HCT116 (cell line): Measurements from ENCODE around the gene TRAPPC13. TPM values are rescaled to one million over a fixed set of nuclear protein-coding genes. Genes with fewer than 3 reads are reported as not detected.

Source experiments
- ATAC-seq: fragments of 200-7000 bp; cut with Tn5 transposase; 2 replicates; pipeline ENCODE4 v1.9.1; 2020; ENCODE audit warnings: mild to moderate bottlenecking, moderate library complexity
- BruUV-seq: library from RNA; stranded (reverse); fragments of 400-500 nt; replicated peaks from 2 replicates; lab custom pipeline; 2021; lab: Mats Ljungman, UMichigan
- CTCF ChIA-PET: fragments of 300-600 bp; sonication (Branson Sonifier 250); formaldehyde crosslinking; loops from one replicate; lab custom pipeline; 2021; ENCODE audit warnings: antibody characterized with exemption; lab: Charles Lee
- POLR2A ChIA-PET: fragments of 300-600, 350-600 bp; sonication (Branson Sonifier 250); formaldehyde crosslinking; loops from one replicate; lab custom pipeline; 2021; ENCODE audit warnings: antibody characterized with exemption; lab: Charles Lee
- RAD21 ChIA-PET, 2 experiments: fragments of 300-600 bp; sonication (Branson Sonifier 250); formaldehyde crosslinking; loops; one replicate each; lab custom pipeline; 2023; ENCODE audit warnings: low total read pairs in 2 of 2; ENCODE audit not compliant: uncharacterized antibody in 2 of 2, unreplicated experiment in 2 of 2, low non-redundant PET in 1 of 2; lab: Charles Lee
- DNase-seq: peaks from one replicate; pipeline ENCODE4 v3.0.0-alpha.2; 2010; ENCODE audit warnings: low read depth, low spot score
- H2AFZ ChIP-seq: fragments of 200-600 bp; shearing (Covaris generic), sonication (generic); 2 replicates; pipeline ENCODE4 v1.6.1; 2017; ENCODE audit warnings: low read depth, mixed run types, mixed read lengths, antibody characterized with exemption, low read length; ENCODE audit not compliant: poor library complexity, severe bottlenecking
- H3K27ac ChIP-seq: 2 replicates; pipeline ENCODE4 v1.5.1; 2012; ENCODE audit warnings: low read depth, low read length
- H3K27me3 ChIP-seq: fragments of 200-600 bp; sonication (generic); 2 replicates; pipeline ENCODE4 v1.6.1; 2016; ENCODE audit warnings: mixed run types, low read length, mixed read lengths; ENCODE audit not compliant: insufficient read depth
- H3K36me3 ChIP-seq, 2 experiments: fragments of 200-500 bp in 1 of 2; fragments of 200-600 bp in 1 of 2; sonication (Bioruptor generic) in 1 of 2; sonication (generic) in 1 of 2; 2 replicates each; pipeline versions ENCODE4 v1.5.1 to v1.6.1; 2014 to 2016; ENCODE audit warnings: low read length in 2 of 2, inconsistent platforms in 1 of 2, mixed read lengths in 1 of 2, mixed run types in 1 of 2; ENCODE audit not compliant: insufficient read depth in 2 of 2, control insufficient read depth in 1 of 2
- H3K4me1 ChIP-seq, 2 experiments: fragments of 200-600 bp in 1 of 2; sonication (generic) in 1 of 2; 2 replicates each; pipeline versions ENCODE4 v1.5.1 to v1.6.1; 2012 to 2017; ENCODE audit warnings: low read length in 2 of 2, inconsistent platforms in 1 of 2, mild to moderate bottlenecking in 1 of 2, mixed read lengths in 1 of 2, mixed run types in 1 of 2, moderate library complexity in 1 of 2; ENCODE audit not compliant: insufficient read depth in 2 of 2, control insufficient read depth in 1 of 2
- H3K4me2 ChIP-seq: fragments of 200-600 bp; sonication (generic); 2 replicates; pipeline ENCODE4 v1.6.1; 2017; ENCODE audit warnings: mixed run types, low read length, mixed read lengths
- H3K4me3 ChIP-seq, 2 experiments: fragments of 200-600 bp in 1 of 2; sonication (generic) in 1 of 2; replicated peaks in 1 of 2; 2 replicates each; pipeline ENCODE4 v1.5.1; 2011 to 2016; ENCODE audit warnings: low read length in 2 of 2, control low read depth in 1 of 2, low read depth in 1 of 2, mild to moderate bottlenecking in 1 of 2, mixed read lengths in 1 of 2, mixed run types in 1 of 2
- H3K79me2 ChIP-seq: fragments of 200-600 bp; sonication (generic); 2 replicates; pipeline ENCODE4 v1.6.1; 2017; ENCODE audit warnings: mild to moderate bottlenecking, mixed run types, low read length, moderate library complexity, mixed read lengths; ENCODE audit not compliant: insufficient read depth
- H3K9ac ChIP-seq: fragments of 200-600 bp; sonication (generic); 2 replicates; pipeline ENCODE4 v1.6.1; 2016; ENCODE audit warnings: low read length, mixed read lengths
- H3K9me2 ChIP-seq: fragments of 200-600 bp; sonication (generic), shearing (Covaris generic); 2 replicates; pipeline ENCODE4 v1.6.1; 2017; ENCODE audit warnings: mixed run types, mild to moderate bottlenecking, moderate library complexity; ENCODE audit not compliant: insufficient read depth
- H3K9me3 ChIP-seq, 2 experiments: fragments of 200-500 bp in 1 of 2; fragments of 200-600 bp in 1 of 2; sonication (Bioruptor generic) in 1 of 2; sonication (generic) in 1 of 2; 2 replicates each; pipeline ENCODE4 v1.6.1; 2014 to 2017; ENCODE audit warnings: low read length in 2 of 2, mixed read lengths in 2 of 2, inconsistent platforms in 1 of 2, low read depth in 1 of 2, mild to moderate bottlenecking in 1 of 2, mixed run types in 1 of 2, moderate library complexity in 1 of 2; ENCODE audit not compliant: control insufficient read depth in 1 of 2, insufficient read depth in 1 of 2
- H4K20me1 ChIP-seq: fragments of 200-600 bp; sonication (generic), shearing (Covaris generic); 2 replicates; pipeline ENCODE4 v1.6.1; 2017; ENCODE audit warnings: mixed run types, mild to moderate bottlenecking, moderate library complexity; ENCODE audit not compliant: insufficient read depth
- EZH2 ChIP-seq: fragments of 200-600 bp; sonication (generic); IDR thresholded peaks from 2 replicates; pipeline ENCODE4 v1.6.1; 2017; ENCODE audit warnings: antibody characterized with exemption, mixed run types
- FOSL1 ChIP-seq: IDR thresholded peaks from 2 replicates; pipeline ENCODE4 v1.6.1; 2012; ENCODE audit warnings: low read depth
- POLR2A ChIP-seq: IDR thresholded peaks from 2 replicates; pipeline ENCODE4 v1.7.0; 2011; ENCODE audit warnings: borderline replicate concordance; ENCODE audit not compliant: insufficient read depth, insufficient read length; ENCODE audit errors: extremely low read depth
- SIN3A ChIP-seq: IDR thresholded peaks from 2 replicates; pipeline ENCODE4 v1.6.1; 2012; ENCODE audit warnings: low read depth
- SP1 ChIP-seq: IDR thresholded peaks from 2 replicates; pipeline ENCODE4 v1.6.1; 2012; ENCODE audit warnings: low read depth
- TCF7L2 ChIP-seq: IDR thresholded peaks from 2 replicates; pipeline ENCODE4 v1.7.0; 2011; ENCODE audit warnings: borderline replicate concordance, inconsistent platforms; ENCODE audit not compliant: insufficient read depth, insufficient read length; ENCODE audit errors: extremely low read depth
- YY1 ChIP-seq: IDR thresholded peaks from 2 replicates; pipeline ENCODE4 v1.6.1; 2011; ENCODE audit warnings: low read length, low read depth, moderate library complexity, mild to moderate bottlenecking; ENCODE audit not compliant: insufficient replicate concordance; ENCODE audit errors: extremely low read depth
- ZFX ChIP-seq: fragments of 450-650 bp; IDR thresholded peaks from 2 replicates; pipeline ENCODE4 v1.6.1; 2017
- ZNF274 ChIP-seq: fragments of 200-500 bp; sonication (Bioruptor generic); IDR thresholded peaks from 2 replicates; pipeline ENCODE4 v1.6.1; 2014; ENCODE audit warnings: mild to moderate bottlenecking, low read depth, low read length, inconsistent platforms
- intact Hi-C: fragments of 100-400 bp; cut with micrococcal nuclease; formaldehyde crosslinking; loops from 2 replicates; pipeline ENCODE4 v1.10.0; 2022
- total RNA-seq: library from RNA; stranded (reverse); gene quantifications from one replicate; pipeline ENCODE4 v1.2.1, GENCODE V29; 2021; ENCODE audit not compliant: unreplicated experiment
- TF ChIP-seq, protein P1 (sequence below), 3 experiments: fragments of 200-600 bp in 1 of 3; sonication (generic) in 1 of 3; IDR thresholded peaks in 2 of 3; conservative IDR thresholded peaks in 1 of 3; 2 replicates each; pipeline ENCODE4 v1.5.1; 2012 to 2017; ENCODE audit warnings: low read depth in 2 of 3, low read length in 2 of 3, antibody characterized with exemption in 1 of 3, borderline replicate concordance in 1 of 3, control low read depth in 1 of 3, mild to moderate bottlenecking in 1 of 3, mixed read lengths in 1 of 3, mixed run types in 1 of 3, moderate library complexity in 1 of 3; ENCODE audit not compliant: insufficient read depth in 1 of 3
- TF ChIP-seq, protein P2 (sequence below): IDR thresholded peaks from 2 replicates; pipeline ENCODE4 v1.6.1; 2012
- TF ChIP-seq, protein P3 (sequence below): IDR thresholded peaks from 2 replicates; pipeline ENCODE4 v1.6.1; 2012
- TF ChIP-seq, protein P4 (sequence below): IDR thresholded peaks from 2 replicates; pipeline ENCODE4 v1.6.1; 2012; ENCODE audit warnings: low read depth

Gene TRAPPC13
- total RNA-seq, 1 experiment from 2014 or later, result 18.2 TPM

DNA sequence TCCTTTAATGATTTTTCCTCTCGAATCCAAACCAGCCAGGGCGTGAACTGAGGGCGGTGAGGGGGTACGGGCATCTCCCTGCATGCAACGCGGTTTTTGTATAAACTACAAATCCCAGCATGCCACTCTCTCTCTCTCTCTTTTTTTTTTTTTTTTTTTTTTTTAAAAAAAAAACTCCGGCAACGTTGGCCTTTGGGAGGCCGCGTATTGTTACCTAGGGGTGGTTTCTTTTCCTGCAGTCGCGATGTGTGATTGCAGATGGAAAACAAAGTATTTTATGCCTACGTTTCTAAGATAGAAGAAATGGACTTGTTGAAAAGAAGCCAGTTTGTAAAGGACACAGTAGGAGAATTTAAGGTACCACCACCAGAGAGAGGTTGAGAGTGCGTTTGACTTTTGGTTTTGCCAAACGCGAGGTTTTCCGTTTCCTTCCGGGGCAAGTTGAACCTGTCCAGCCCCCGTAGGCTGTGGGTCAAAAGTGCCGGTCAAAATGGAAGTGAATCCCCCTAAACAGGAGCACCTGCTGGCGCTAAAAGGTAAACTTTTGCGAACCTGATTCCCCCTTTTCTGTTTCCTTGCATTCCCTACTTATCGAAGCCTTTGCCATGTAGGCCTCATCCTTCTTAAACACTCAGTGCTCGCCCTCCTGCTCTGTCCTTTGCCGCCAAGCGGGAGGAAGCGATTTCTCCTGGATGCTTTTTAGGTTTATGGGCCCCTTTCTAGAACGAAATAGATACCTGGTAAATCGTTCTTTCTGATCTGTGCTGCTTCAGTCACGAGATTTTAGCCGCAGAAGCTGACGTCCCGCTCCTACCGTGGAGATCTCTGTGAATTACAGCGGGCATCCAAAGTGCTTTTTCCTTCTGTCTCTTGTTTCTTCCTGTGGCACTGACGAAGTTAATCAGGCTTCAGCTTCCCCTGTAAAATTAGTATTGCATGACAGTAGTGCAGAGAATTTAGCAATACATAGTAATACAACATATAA lies at the start of gene TRAPPC13, which contains the start of gene SHLD3 (continued):
- TF ChIP-seq, protein P1, sequence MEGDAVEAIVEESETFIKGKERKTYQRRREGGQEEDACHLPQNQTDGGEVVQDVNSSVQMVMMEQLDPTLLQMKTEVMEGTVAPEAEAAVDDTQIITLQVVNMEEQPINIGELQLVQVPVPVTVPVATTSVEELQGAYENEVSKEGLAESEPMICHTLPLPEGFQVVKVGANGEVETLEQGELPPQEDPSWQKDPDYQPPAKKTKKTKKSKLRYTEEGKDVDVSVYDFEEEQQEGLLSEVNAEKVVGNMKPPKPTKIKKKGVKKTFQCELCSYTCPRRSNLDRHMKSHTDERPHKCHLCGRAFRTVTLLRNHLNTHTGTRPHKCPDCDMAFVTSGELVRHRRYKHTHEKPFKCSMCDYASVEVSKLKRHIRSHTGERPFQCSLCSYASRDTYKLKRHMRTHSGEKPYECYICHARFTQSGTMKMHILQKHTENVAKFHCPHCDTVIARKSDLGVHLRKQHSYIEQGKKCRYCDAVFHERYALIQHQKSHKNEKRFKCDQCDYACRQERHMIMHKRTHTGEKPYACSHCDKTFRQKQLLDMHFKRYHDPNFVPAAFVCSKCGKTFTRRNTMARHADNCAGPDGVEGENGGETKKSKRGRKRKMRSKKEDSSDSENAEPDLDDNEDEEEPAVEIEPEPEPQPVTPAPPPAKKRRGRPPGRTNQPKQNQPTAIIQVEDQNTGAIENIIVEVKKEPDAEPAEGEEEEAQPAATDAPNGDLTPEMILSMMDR (IDR thresholded peaks at IDR 0.05 in 2 of 3, conservative IDR thresholded peaks at IDR 0.05 in 1 of 3; ENCODE audit: borderline replicate concordance in 1 of 3, insufficient read depth in 1 of 3, low read depth in 2 of 3, low read length in 2 of 3), result no peak
- TF ChIP-seq EZH2 (no peak), YY1 (peak; percentile 88)
- TF ChIP-seq, protein P2, sequence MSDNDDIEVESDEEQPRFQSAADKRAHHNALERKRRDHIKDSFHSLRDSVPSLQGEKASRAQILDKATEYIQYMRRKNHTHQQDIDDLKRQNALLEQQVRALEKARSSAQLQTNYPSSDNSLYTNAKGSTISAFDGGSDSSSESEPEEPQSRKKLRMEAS, result peak; percentile 63
- TF ChIP-seq, protein P3, sequence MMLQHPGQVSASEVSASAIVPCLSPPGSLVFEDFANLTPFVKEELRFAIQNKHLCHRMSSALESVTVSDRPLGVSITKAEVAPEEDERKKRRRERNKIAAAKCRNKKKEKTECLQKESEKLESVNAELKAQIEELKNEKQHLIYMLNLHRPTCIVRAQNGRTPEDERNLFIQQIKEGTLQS, result no peak

DNA sequence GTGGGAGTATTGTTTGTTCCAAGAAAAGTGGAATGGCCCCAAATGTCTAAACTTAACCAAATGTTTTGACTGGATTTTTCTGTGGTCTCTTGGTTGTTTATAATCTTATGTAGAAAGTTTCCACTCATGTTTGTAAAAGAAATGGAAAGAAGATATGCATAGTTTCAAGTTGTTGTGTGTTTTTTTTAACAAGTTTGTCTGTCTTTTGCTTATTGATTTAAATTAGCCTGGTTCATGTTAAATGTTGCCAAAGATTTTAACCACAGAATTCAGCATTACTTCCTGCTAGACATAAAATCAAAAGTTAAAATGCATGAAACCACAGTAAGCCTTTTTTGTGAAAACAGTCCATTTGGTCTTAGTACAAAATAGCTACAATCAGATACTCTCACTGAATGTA lies 47.7 kb upstream of the TRAPPC13 start:
- H3K27me3 ChIP-seq, result no peaks in the 10 kb centered on the region
- H3K9ac ChIP-seq, result no peak overlapping the region
- no peaks in the 10 kb centered on the region for H4K20me1 ChIP-seq
- ChIA-PET RAD21 (no interaction called here), POLR2A (no interaction called here), CTCF (no interaction called here)
- no peaks in the 10 kb centered on the region for H3K9me3 ChIP-seq
- H3K4me1 ChIP-seq, result no peaks in the 10 kb centered on the region
- peaks cover 7% of the 10 kb centered on the region; the same call in 1 of the 2 replicates for H3K79me2 ChIP-seq
- peaks cover 5 to 20% of the 10 kb centered on the region in 2 experiments for H3K36me3 ChIP-seq
- BruUV-seq, result no TSS peak
- intact Hi-C loops, result no loop called here
- H3K27ac ChIP-seq, result no peak overlapping the region
- DNase-seq (no peak), ATAC-seq (no peak)
- no peaks in the 10 kb centered on the region for H3K9me2 ChIP-seq
- H2AFZ ChIP-seq, result no peak overlapping the region
- no peak overlapping the region for H3K4me3 ChIP-seq
- H3K4me2 ChIP-seq, result no peak overlapping the region
- TF ChIP-seq SIN3A (no peak), ZFX (no peak), FOSL1 (no peak), POLR2A (no peak), EZH2 (no peak), SP1 (no peak), TCF7L2 (no peak), ZNF274 (no peak)
- TF ChIP-seq, protein P4, sequence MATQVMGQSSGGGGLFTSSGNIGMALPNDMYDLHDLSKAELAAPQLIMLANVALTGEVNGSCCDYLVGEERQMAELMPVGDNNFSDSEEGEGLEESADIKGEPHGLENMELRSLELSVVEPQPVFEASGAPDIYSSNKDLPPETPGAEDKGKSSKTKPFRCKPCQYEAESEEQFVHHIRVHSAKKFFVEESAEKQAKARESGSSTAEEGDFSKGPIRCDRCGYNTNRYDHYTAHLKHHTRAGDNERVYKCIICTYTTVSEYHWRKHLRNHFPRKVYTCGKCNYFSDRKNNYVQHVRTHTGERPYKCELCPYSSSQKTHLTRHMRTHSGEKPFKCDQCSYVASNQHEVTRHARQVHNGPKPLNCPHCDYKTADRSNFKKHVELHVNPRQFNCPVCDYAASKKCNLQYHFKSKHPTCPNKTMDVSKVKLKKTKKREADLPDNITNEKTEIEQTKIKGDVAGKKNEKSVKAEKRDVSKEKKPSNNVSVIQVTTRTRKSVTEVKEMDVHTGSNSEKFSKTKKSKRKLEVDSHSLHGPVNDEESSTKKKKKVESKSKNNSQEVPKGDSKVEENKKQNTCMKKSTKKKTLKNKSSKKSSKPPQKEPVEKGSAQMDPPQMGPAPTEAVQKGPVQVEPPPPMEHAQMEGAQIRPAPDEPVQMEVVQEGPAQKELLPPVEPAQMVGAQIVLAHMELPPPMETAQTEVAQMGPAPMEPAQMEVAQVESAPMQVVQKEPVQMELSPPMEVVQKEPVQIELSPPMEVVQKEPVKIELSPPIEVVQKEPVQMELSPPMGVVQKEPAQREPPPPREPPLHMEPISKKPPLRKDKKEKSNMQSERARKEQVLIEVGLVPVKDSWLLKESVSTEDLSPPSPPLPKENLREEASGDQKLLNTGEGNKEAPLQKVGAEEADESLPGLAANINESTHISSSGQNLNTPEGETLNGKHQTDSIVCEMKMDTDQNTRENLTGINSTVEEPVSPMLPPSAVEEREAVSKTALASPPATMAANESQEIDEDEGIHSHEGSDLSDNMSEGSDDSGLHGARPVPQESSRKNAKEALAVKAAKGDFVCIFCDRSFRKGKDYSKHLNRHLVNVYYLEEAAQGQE, result no peak
- TF ChIP-seq, protein P2, result no peak
- TF ChIP-seq, protein P1 (IDR thresholded peaks at IDR 0.05 in 2 of 3, conservative IDR thresholded peaks at IDR 0.05 in 1 of 3; ENCODE audit: borderline replicate concordance in 1 of 3, insufficient read depth in 1 of 3, low read depth in 2 of 3, low read length in 2 of 3), result no peak
